GM18858 (cell line): ENCODE data around the gene ABCA10.

Source experiments
- ATAC-seq: cut with Tn5 transposase; IDR thresholded peaks from one replicate; pipeline ENCODE4 v1.9.1; 2021; ENCODE audit not compliant: unreplicated experiment

ABCA10 gene

DNA sequence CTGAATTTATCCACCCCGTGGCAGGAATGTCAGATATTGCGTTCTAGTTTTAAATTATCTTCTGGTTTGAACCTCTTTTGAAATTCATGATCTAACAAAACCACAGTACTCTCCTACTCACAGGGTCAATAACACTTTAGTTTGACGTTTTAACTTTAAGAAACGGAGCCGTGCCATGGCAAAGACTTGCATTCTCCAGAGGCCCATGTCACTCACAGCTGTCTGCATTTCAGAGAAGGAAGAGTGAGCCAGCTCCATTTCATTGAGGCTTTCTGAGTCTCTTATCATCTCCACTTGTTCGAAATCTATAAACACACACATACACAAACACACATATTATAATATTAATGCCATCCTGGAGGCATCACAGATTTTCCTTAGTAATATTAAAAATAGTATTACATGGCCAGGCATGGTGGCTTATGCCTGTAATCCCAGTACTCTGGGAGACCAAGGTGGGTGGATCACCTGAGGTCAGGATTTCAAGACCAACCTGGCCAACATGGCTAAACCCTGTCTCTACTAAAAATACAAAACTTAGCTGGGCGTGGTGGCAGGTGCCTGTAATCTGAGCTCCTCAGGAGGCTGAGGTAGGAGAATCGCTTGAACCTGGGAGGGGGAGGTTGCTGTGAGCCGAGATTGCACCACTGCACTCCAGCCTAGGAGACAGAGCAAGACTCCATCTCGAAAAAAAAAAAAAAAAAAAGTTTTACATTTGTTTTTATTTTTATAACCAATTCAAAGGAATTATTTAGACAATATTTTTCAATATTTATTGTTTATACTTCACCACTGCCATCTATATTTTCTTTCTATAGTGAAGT is 122.5 kb downstream of the ABCA10 start:
- ATAC-seq, result no peak

DNA sequence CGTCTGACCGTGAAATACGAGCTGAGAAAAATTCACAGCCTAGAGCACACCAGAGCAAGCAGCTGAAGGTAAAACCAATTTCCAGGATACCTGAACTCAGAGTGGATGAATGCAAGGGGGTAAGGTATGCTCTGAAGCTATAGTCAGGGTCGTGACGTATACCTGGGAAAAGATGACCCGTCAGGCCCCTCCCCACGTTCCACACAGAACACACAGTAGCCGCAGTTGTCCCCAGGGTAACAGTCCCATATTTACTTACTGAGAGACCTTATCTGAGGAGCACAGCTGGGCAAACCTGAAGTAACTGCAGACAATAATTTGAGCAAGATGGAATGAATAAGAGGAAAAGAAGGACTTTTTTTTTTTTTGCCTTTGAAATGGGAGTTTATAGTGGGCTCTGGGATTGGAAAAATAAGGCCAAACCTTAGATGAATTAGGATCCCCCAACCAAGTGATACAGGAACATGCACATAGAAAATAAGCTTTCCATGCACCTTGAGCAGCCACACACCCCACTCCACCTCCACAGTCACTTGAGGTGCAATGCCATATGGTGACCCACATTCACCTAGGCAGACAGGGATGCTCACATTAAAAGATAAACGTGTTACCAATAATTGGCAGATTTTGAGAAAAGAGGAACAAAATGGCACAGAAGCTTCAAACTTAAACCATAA is 124.9 kb downstream of the ABCA10 start:
- no peak for ATAC-seq

DNA sequence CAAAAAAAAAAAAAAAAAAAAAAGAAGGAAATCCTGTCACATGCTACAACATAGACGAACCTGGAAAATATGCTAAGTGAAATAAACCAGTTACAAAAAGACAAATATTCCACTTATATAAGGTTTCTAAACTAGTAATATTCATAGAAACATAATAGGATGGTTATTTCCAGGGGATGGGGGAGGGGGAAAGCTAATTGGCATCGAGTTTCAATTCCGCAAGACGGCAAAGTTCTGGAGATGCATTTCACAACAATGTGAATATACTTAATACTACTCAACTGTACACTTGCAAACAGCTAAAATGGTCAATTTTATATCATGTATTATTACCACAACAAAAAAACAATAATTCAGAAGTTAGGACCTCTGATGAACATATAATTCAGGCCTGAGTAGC is 130.0 kb downstream of the ABCA10 start:
- no peak for ATAC-seq
